Hepatocyte (in vitro differentiated cells): ENCODE data around the gene GRM6. TPM values are rescaled to one million over a fixed set of nuclear protein-coding genes. Genes with fewer than 3 reads are reported as not detected.

Source experiments
- DNase-seq: peaks from one replicate; pipeline ENCODE4 v3.0.0-alpha.2; 2016; ENCODE audit warnings: low spot score
- H2AFZ ChIP-seq: fragments of 200-600 bp; sonication (generic); 2 replicates; pipeline ENCODE4 v1.6.0; 2016; ENCODE audit warnings: antibody characterized with exemption, mild to moderate bottlenecking
- H3K27ac ChIP-seq: fragments of 200-600 bp; sonication (generic); 2 replicates; pipeline ENCODE4 v1.5.1; 2016; ENCODE audit warnings: mild to moderate bottlenecking
- H3K27me3 ChIP-seq: fragments of 200-600 bp; sonication (generic); 2 replicates; pipeline ENCODE4 v1.6.1; 2016
- H3K36me3 ChIP-seq: fragments of 200-600 bp; sonication (generic); replicated peaks from 2 replicates; pipeline ENCODE4 v1.5.1; 2016; ENCODE audit warnings: low read depth; ENCODE audit not compliant: insufficient read depth
- H3K4me1 ChIP-seq: fragments of 200-600 bp; sonication (generic); 2 replicates; pipeline ENCODE4 v1.5.1; 2016; ENCODE audit warnings: mild to moderate bottlenecking, moderate library complexity; ENCODE audit not compliant: insufficient read depth
- H3K4me2 ChIP-seq: fragments of 200-600 bp; sonication (generic); 2 replicates; pipeline ENCODE4 v1.6.0; 2016
- H3K4me3 ChIP-seq: fragments of 200-600 bp; sonication (generic); 2 replicates; pipeline ENCODE4 v1.5.1; 2016; ENCODE audit warnings: mild to moderate bottlenecking
- H3K79me2 ChIP-seq: fragments of 200-600 bp; sonication (generic); 2 replicates; pipeline ENCODE4 v1.6.0; 2017; ENCODE audit warnings: mild to moderate bottlenecking
- H3K9me2 ChIP-seq: fragments of 200-600 bp; sonication (generic); replicated peaks from 2 replicates; pipeline ENCODE4 v1.6.0; 2017; ENCODE audit warnings: mild to moderate bottlenecking; ENCODE audit not compliant: insufficient read depth
- H3K9me3 ChIP-seq: fragments of 200-600 bp; sonication (generic); 2 replicates; pipeline ENCODE4 v1.5.1; 2016; ENCODE audit warnings: low read depth, mild to moderate bottlenecking
- H4K20me1 ChIP-seq: fragments of 200-600 bp; sonication (generic); 2 replicates; pipeline ENCODE4 v1.6.0; 2016; ENCODE audit warnings: mild to moderate bottlenecking; ENCODE audit not compliant: insufficient read depth, poor library complexity, severe bottlenecking
- CTCF ChIP-seq: fragments of 200-600 bp; sonication (generic); IDR thresholded peaks from 2 replicates; pipeline ENCODE4 v1.5.1; 2016; ENCODE audit warnings: antibody characterized with exemption, mild to moderate bottlenecking; ENCODE audit not compliant: poor library complexity
- EZH2 ChIP-seq: fragments of 200-600 bp; sonication (generic); IDR thresholded peaks from 2 replicates; pipeline ENCODE4 v1.6.1; 2016; ENCODE audit warnings: antibody characterized with exemption, mild to moderate bottlenecking, borderline replicate concordance
- EZH2phosphoT487 ChIP-seq: fragments of 200-600 bp; sonication (generic); IDR thresholded peaks from one replicate; pipeline ENCODE4 v1.6.1; 2018; ENCODE audit warnings: antibody characterized with exemption, mild to moderate bottlenecking, low read depth, moderate library complexity; ENCODE audit not compliant: unreplicated experiment, severe bottlenecking
- WGBS: methylation state at CpG from one replicate; pipeline ENCODE4 v1.1.6; 2016; ENCODE audit warnings: low lambda C conversion rate; ENCODE audit errors: missing lambda C conversion rate; 5-methylcytosine and 5-hydroxymethylcytosine counted together
- polyA plus RNA-seq: library from polyadenylated mRNA; unstranded; fragments of >200 nt; fragmentation: Nextera tagmentation; extraction: Ambion mirVana; gene quantifications from 2 replicates; pipeline ENCODE4 v1.2.1, GENCODE V29; 2016
- total RNA-seq: library from RNA; depleted of rRNA; stranded (reverse); fragments of >200 nt; gene quantifications from 2 replicates; pipeline ENCODE4 v1.2.3, GENCODE V29; 2014

The GRM6 gene
- total and polyA plus RNA-seq, 2 experiments from 2014 or later: not detected

DNA sequence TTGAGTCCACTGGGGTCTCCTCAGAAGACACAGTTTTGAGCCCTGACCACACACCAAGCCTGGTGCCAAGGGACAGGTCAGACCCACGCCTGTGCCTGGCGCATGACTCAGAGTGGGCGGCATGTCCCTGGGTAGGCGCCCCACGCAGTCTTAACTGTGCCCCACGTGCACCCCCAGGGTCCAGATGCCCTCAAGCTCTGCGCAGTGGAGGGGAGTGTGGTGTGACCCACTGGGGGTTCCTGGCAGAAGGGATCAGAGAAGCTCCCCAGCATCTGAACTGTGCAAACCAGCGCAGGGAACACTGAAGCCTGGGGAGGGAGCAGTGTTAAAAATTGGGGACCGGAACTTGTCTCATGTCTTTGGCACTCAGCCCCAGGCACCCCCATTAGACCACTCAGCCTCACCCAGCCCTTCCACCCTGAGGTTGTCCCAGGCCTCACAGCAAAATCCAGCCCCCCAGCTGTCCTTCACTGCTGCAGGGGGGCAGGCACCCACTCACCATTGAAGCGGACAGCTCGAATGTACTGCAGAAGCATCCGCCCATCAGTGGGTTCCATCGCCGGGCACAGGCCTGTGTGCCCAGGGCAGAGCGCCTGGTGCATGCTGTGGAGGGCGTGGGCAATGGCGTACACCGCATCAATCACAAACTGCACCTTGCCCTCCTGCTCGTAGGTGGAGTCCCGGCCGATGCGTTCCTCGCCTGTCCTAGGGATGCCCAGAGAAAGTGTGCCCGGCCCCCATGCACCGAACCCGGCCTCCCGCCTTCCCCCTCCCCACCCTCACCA is 6.5 kb downstream of the GRM6 start:
- TF ChIP-seq EZH2phosphoT487 (no peak), EZH2 (no peak), CTCF (no peak)
- Histone ChIP-seq H2AFZ (no peak overlapping the region), H3K9me3 (no peaks in the 10 kb centered on the region)

DNA sequence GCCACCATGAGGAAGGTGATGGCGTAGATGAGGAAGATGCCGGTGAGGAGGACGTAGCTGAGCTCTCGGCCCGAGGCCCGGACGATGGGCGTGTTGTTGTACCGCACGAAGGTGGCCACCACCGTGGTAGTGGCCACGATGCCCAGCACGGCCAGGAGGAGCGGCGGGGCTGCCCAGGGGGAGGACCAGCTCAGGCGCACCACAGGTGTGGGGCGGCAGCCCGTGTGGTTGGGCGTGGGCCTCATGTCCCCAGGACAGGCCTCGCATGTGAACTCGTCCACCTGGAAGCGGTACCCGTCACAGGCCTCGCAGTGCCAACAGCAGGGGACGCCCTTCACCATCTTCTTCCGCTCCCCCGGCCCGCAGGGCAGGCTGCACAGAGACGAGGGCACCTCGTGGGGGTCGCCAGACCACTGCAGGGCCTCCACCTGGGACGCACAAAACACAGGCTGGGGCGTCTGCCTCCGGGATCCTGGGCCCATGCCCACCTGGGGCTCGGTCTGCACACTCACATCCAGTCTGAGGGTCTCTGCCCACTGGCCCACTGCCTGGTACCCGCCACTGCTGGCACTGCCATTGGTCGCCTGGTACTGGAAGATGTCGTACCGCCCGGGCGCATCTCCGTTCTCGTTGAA is 8.7 kb downstream of the GRM6 start:
- Histone ChIP-seq H3K9me2 (no peaks in the 10 kb centered on the region), H4K20me1 (no peaks in the 10 kb centered on the region), H3K27me3 (no peaks in the 10 kb centered on the region), H3K79me2 (no peaks in the 10 kb centered on the region), H3K9me3 (no peaks in the 10 kb centered on the region), H3K36me3 (no peaks in the 10 kb centered on the region), H3K4me1 (no peaks in the 10 kb centered on the region), H3K4me3 (no peak overlapping the region), H3K4me2 (no peak overlapping the region), H2AFZ (no peak overlapping the region), H3K27ac (no peak overlapping the region)
- DNase-seq: no peak
- no peak for TF ChIP-seq EZH2
- TF ChIP-seq CTCF: no peak
- TF ChIP-seq EZH2phosphoT487: no peak
- WGBS: 96% methylated on average over 35 of the region's 43 CpGs

More for the DNA sequence above, 6.5 kb downstream of the GRM6 start:
- Histone ChIP-seq H3K4me3 (no peak overlapping the region), H3K27ac (no peak overlapping the region), H3K36me3 (no peaks in the 10 kb centered on the region), H3K79me2 (no peaks in the 10 kb centered on the region), H3K27me3 (peaks cover 9% of the 10 kb centered on the region), H3K4me1 (no peaks in the 10 kb centered on the region), H3K9me2 (no peaks in the 10 kb centered on the region), H3K4me2 (no peak overlapping the region), H4K20me1 (no peaks in the 10 kb centered on the region)
- 90% methylated on average over 16 of the region's 27 CpGs for WGBS
- no peak for DNase-seq

DNA sequence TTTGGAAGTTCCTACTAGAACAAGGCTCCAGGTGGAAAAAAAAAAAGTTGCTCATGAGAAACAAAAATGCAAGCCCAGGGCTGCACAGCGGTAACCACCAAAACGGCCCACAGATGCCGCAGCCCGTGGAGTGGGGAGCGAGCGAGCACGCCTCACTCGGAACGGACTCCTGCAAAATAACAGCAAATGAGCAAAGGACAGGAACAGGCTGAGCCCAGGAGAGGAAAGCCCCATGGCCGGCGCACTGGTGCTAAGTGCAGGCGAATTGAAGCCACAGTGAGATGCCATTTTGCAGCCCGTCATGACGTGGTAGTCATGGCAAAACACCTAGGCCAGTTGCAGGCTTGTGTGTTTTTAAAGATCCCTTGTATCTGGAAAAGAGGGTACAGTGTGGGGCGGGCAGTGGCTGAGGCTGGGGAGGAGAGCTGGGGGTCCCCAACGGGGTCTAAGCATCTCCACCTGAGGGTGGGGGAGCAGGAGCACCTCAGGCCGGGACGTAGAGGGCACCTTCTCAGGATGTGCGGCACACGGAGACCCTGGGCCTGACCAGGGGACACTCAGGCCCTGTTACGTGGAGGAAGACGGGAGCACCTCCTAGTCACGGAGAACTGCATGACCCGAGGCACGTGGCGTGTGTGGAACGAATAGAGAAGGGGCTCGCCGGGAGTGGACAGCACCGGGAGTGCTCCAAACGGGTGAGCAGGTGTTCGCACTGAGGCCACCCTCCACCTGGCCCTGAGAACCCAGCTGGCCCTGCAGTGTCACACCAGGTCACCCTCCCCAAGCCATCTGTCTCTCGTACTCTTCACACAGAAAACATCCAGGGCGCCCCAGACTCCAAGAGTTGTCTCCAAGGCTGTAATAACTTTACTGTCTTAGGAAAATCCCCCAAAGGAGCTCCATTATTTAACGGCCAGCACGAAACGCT is 10.7 kb downstream of the GRM6 start:
- Histone ChIP-seq H2AFZ (no peak overlapping the region), H3K9me3 (no peaks in the 10 kb centered on the region), H3K4me2 (no peak overlapping the region), H3K4me1 (no peaks in the 10 kb centered on the region), H3K27ac (no peak overlapping the region), H4K20me1 (no peaks in the 10 kb centered on the region), H3K4me3 (no peak overlapping the region), H3K27me3 (no peaks in the 10 kb centered on the region), H3K36me3 (no peaks in the 10 kb centered on the region), H3K9me2 (no peaks in the 10 kb centered on the region), H3K79me2 (no peaks in the 10 kb centered on the region)
- WGBS: 90% methylated on average over 30 of the region's 37 CpGs
- TF ChIP-seq EZH2phosphoT487 (no peak), EZH2 (no peak), CTCF (no peak)
- DNase-seq: no peak
